K562 (cell line): ENCODE measurements around the gene ZBTB22. TPM values are rescaled to one million over a fixed set of nuclear protein-coding genes. Genes with fewer than 3 reads are reported as not detected.

ENCODE experiments used
- ATAC-seq: fragments of 200-7000 bp; cut with Tn5 transposase; 3 replicates; pipeline ENCODE4 v1.9.1; 2020; ENCODE audit warnings: moderate library complexity
- BruUV-seq: library from RNA; stranded (reverse); fragments of 400-500 nt; replicated peaks from 2 replicates; lab custom pipeline; 2021; lab: Mats Ljungman, UMichigan
- CTCF ChIA-PET: fragments of 300-600 bp; formaldehyde crosslinking; extraction: SDS; loops from one replicate; lab custom pipeline; 2021; ENCODE audit warnings: low intra/inter-chr PET ratio; lab: Yijun Ruan, JAX
- POLR2A ChIA-PET: fragments of 300-600, 350-650 bp; sonication (Branson Sonifier 250); formaldehyde crosslinking; extraction: SDS; loops from one replicate; lab custom pipeline; 2021; ENCODE audit warnings: antibody characterized with exemption, inconsistent platforms; lab: Yijun Ruan, JAX
- DNase-seq, 4 experiments: peaks; one replicate each; pipeline versions ENCODE4 v3.0.0 to v3.0.0-alpha.2; 2011 to 2018; ENCODE audit warnings: low spot score in 3 of 4, mixed read lengths in 3 of 4; ENCODE audit errors: extremely low read depth in 1 of 4
- FAIRE-seq: peaks from 2 replicates; lab custom pipeline; 2011; peaks lifted over from hg19 to GRCh38; lab: Jason Lieb, UNC
- H2AFZ ChIP-seq: 2 replicates; pipeline ENCODE4 v1.6.0; 2011; ENCODE audit warnings: low read depth, low read length, control low read depth, inconsistent platforms
- H3K27ac ChIP-seq: fragments of 200-600 bp; 3 replicates; pipeline ENCODE4 v1.8.0; 2011; ENCODE audit warnings: low read depth, mild to moderate bottlenecking, control low read depth, inconsistent platforms, low read length, moderate library complexity, mixed read lengths; ENCODE audit errors: extremely low read depth
- H3K27me3 ChIP-seq, 2 experiments: fragments of 300-600 bp in 1 of 2; 2 replicates in 1 of 2; 3 replicates in 1 of 2; pipeline versions ENCODE4 v1.6.0 to v1.8.0; 2011; ENCODE audit warnings: inconsistent platforms in 2 of 2, low read length in 2 of 2, mild to moderate bottlenecking in 1 of 2, mixed read lengths in 1 of 2, moderate library complexity in 1 of 2; ENCODE audit not compliant: control insufficient read depth in 2 of 2, insufficient read depth in 2 of 2
- H3K36me3 ChIP-seq: fragments of 300-600 bp; 3 replicates; pipeline ENCODE4 v1.8.0; 2011; ENCODE audit warnings: mild to moderate bottlenecking, low read length, inconsistent platforms; ENCODE audit not compliant: control insufficient read depth, insufficient read depth
- H3K4me1 ChIP-seq, 2 experiments: fragments of 200-600 bp in 1 of 2; replicated peaks in 1 of 2; 2 replicates in 1 of 2; 3 replicates in 1 of 2; pipeline versions ENCODE4 v1.5.1 to v1.8.0; 2011; ENCODE audit warnings: inconsistent platforms in 2 of 2, low read length in 2 of 2, mild to moderate bottlenecking in 1 of 2, mixed read lengths in 1 of 2, moderate library complexity in 1 of 2; ENCODE audit not compliant: control insufficient read depth in 2 of 2, insufficient read depth in 2 of 2
- H3K4me2 ChIP-seq: 2 replicates; pipeline ENCODE4 v1.6.1; 2011; ENCODE audit warnings: low read length, control low read depth, inconsistent platforms, mixed read lengths; ENCODE audit not compliant: insufficient read depth
- H3K4me3 ChIP-seq: fragments of 200-600 bp; sonication (generic), shearing (Covaris generic); 2 replicates; pipeline ENCODE4 v1.5.1; 2016; ENCODE audit warnings: control low read depth, inconsistent platforms
- H3K79me2 ChIP-seq: fragments of 200-600 bp; 3 replicates; pipeline ENCODE4 v1.8.0; 2011; ENCODE audit warnings: low read length, inconsistent platforms; ENCODE audit not compliant: control insufficient read depth, insufficient read depth
- H3K9ac ChIP-seq, 2 experiments: 2 replicates each; pipeline versions ENCODE4 v1.6.0 to v1.6.1; 2011; ENCODE audit warnings: low read depth in 2 of 2, low read length in 2 of 2, control low read depth in 1 of 2, inconsistent platforms in 1 of 2, mild to moderate bottlenecking in 1 of 2, mixed read lengths in 1 of 2; ENCODE audit not compliant: insufficient read depth in 1 of 2
- H3K9me1 ChIP-seq: one replicate; pipeline ENCODE4 v1.6.0; 2011; ENCODE audit warnings: inconsistent platforms, mild to moderate bottlenecking, low read length, moderate library complexity; ENCODE audit not compliant: control insufficient read depth, insufficient read depth
- H3K9me3 ChIP-seq: replicated peaks from 2 replicates; pipeline ENCODE4 v1.5.1; 2011; ENCODE audit warnings: low read depth, low read length, inconsistent platforms; ENCODE audit not compliant: control insufficient read depth, insufficient read depth
- H4K20me1 ChIP-seq: replicated peaks from 2 replicates; pipeline ENCODE4 v1.6.1; 2011; ENCODE audit warnings: low read length, inconsistent platforms, mixed read lengths; ENCODE audit not compliant: control insufficient read depth, insufficient read depth
- ARID3B ChIP-seq: fragments of 250-450 bp; sonication (Bioruptor Pico); IDR thresholded peaks from 2 replicates; pipeline ENCODE4 v1.4.0; 2020; ENCODE audit warnings: borderline replicate concordance
- ELF4 ChIP-seq: fragments of 450-650 bp; formaldehyde crosslinking; IDR thresholded peaks from 2 replicates; pipeline ENCODE4 v1.4.0; 2022; ENCODE audit warnings: missing genetic modification characterization
- FIP1L1 ChIP-seq: fragments of 200-400 bp; formaldehyde crosslinking; IDR thresholded peaks from 2 replicates; pipeline ENCODE4 v1.6.1; 2018; ENCODE audit warnings: mild to moderate bottlenecking, low read depth, low read length; ENCODE audit not compliant: poor library complexity, severe bottlenecking
- HDAC2 ChIP-seq: fragments of 450-650 bp; IDR thresholded peaks from 2 replicates; pipeline ENCODE4 v1.6.1; 2016; ENCODE audit warnings: mild to moderate bottlenecking
- KDM2B ChIP-seq: fragments of 250-450 bp; sonication (Bioruptor Pico); IDR thresholded peaks from 2 replicates; pipeline ENCODE4 v1.8.0; 2021; ENCODE audit warnings: mild to moderate bottlenecking, moderate library complexity
- NR3C1 ChIP-seq: sonication (generic); formaldehyde crosslinking; IDR thresholded peaks from 2 replicates; pipeline ENCODE4 v1.8.1; 2022; ENCODE audit warnings: missing genetic modification reagents
- PTRF ChIP-seq: fragments of 450-650 bp; IDR thresholded peaks from 2 replicates; pipeline ENCODE4 v1.6.1; 2016; ENCODE audit warnings: mild to moderate bottlenecking, missing genetic modification characterization, missing compliant biosample characterization
- RBM17 ChIP-seq: fragments of 200-400 bp; formaldehyde crosslinking; IDR thresholded peaks from 2 replicates; pipeline ENCODE4 v1.6.1; 2017; ENCODE audit warnings: low read depth, mild to moderate bottlenecking, low read length, borderline replicate concordance
- RREB1 ChIP-seq: fragments of 250-450 bp; sonication (Bioruptor Pico); IDR thresholded peaks from 2 replicates; pipeline ENCODE4 v1.4.0; 2020
- ZC3H11A ChIP-seq: IDR thresholded peaks from 2 replicates; pipeline ENCODE4 v1.6.1; 2012; ENCODE audit warnings: low read depth, low read length, improper control_type of control experiment
- ZNF589 ChIP-seq: fragments of 200-800 bp; sonication (Bioruptor generic); IDR thresholded peaks from 2 replicates; pipeline ENCODE4 v1.6.1; 2016; ENCODE audit warnings: low read depth, missing genetic modification characterization, missing compliant biosample characterization
- WGBS: fragments of 100-300 bp; shearing (Covaris generic); methylation state at CpG from one replicate; pipeline ENCODE4 v1.1.6; 2016; ENCODE audit warnings: low coverage, mixed read lengths; ENCODE audit not compliant: insufficient coverage; ENCODE audit errors: missing lambda C conversion rate; 5-methylcytosine and 5-hydroxymethylcytosine counted together
- in situ Hi-C: fragments of 300-500 bp; cut with MboI; formaldehyde crosslinking; loops from 4 replicates; pipeline ENCODE4 v1.15.0; 2018; ENCODE audit warnings: inconsistent platforms, mixed read lengths
- intact Hi-C: fragments of 100-400 bp; cut with micrococcal nuclease; formaldehyde crosslinking; loops from 2 replicates; pipeline ENCODE4 v1.14.2; 2022
- polyA plus RNA-seq, 8 experiments: library from polyadenylated mRNA; depleted of rRNA in 4 of 8; stranded (reverse) in 5 of 8; unstranded in 3 of 8; fragments of >200 nt; fragmentation: Nextera tagmentation in 2 of 8; fragmentation: Illumina TruSeq in 1 of 8; extraction: Ambion mirVana in 2 of 8; extraction: Trizol in 1 of 8; gene quantifications; 2 replicates each; pipeline versions ENCODE4 v1.2.1 to v1.2.3, GENCODE V29; 2011 to 2014; ENCODE audit warnings: inconsistent platforms in 1 of 8, missing spikeins in 1 of 8
- total RNA-seq, 7 experiments: library from RNA; depleted of rRNA in 6 of 7; stranded (reverse); fragments of >200 nt in 6 of 7; fragmentation: Illumina TruSeq in 2 of 7; extraction: Trizol in 2 of 7; gene quantifications; 2 replicates each; pipeline versions ENCODE4 v1.2.1 to v1.2.3, GENCODE V29; 2011 to 2021; ENCODE audit warnings: low replicate concordance in 1 of 7
- TF ChIP-seq, protein P1 (sequence below): fragments of 450-650 bp; IDR thresholded peaks from 2 replicates; pipeline ENCODE4 v1.6.1; 2016

Gene ZBTB22
- total and polyA plus RNA-seq, 9 of the 15 experiments (the other 6 are each of a cell fraction or from before 2014, with no cell fraction given) = 0.21 to 11.9 (median 7.1) TPM

DNA sequence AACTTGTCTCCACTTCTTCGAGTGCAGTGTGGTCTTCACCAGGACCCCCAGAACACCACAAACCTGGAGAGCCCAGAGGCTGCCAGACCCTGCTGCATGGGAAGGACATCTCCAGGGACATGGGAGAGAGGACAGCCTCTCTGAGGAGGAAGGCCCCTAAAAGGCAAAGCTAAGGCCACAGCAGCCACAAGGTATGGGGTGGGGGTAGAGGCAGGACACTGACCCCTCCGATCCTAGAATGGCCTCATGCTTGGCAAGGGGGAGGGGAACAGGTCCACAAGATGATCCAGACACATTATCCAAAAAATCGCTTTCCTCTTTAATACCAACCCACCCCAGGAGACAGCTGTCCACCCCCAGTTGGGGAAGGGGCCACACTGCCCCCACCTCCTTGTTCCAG, 38.7 kb downstream of the ZBTB22 start:
- ATAC-seq = no peak
- Histone ChIP-seq H3K4me2 (no peak overlapping the region), H3K27me3 (no peaks in the 10 kb centered on the region), H3K79me2 (peaks cover 27% of the 10 kb centered on the region), H3K4me1 (peaks cover 34 to 39% of the 10 kb centered on the region in 2 experiments), H3K9me3 (no peaks in the 10 kb centered on the region), H4K20me1 (peaks cover 30% of the 10 kb centered on the region), H2AFZ (no peak overlapping the region), H3K27ac (no peak overlapping the region; the same call in 2 of the 3 replicates), H3K9me1 (no peaks in the 10 kb centered on the region), H3K4me3 (no peak overlapping the region), H3K36me3 (peaks cover 90% of the 10 kb centered on the region), H3K9ac (no peak overlapping the region)
- in situ Hi-C loops = loop anchor here (10.0 kb wide), 1 partner anchor 126 kb away; no protein-coding TSS in a partner anchor
- no TSS peak for BruUV-seq
- no peak for FAIRE-seq
- TF ChIP-seq KDM2B (CRISPR knock-in tag) (no peak), RBM17 (no peak), NR3C1 (CRISPR knock-in tag) (no peak), ELF4 (CRISPR knock-in tag) (no peak), FIP1L1 (no peak), ZNF589 (CRISPR knock-in tag) (no peak), HDAC2 (no peak), PTRF (tag) (no peak), RREB1 (CRISPR knock-in tag) (no peak), ARID3B (CRISPR knock-in tag) (no peak), ZC3H11A (no peak)
- TF ChIP-seq, protein P1, sequence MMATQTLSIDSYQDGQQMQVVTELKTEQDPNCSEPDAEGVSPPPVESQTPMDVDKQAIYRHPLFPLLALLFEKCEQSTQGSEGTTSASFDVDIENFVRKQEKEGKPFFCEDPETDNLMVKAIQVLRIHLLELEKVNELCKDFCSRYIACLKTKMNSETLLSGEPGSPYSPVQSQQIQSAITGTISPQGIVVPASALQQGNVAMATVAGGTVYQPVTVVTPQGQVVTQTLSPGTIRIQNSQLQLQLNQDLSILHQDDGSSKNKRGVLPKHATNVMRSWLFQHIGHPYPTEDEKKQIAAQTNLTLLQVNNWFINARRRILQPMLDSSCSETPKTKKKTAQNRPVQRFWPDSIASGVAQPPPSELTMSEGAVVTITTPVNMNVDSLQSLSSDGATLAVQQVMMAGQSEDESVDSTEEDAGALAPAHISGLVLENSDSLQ = no peak
- intact Hi-C loops = loop anchor here (10.0 kb wide), 1 partner anchor 296 kb away; no protein-coding TSS in a partner anchor
- ChIA-PET POLR2A (interaction anchor here (1.0 to 8.1 kb wide), 4 partner anchors 11 to 38 kb away, joined by 3 to 90 read pairs (median 14); partner anchors contain the start of genes PFDN6, RGL2 and WDR46), CTCF (interaction anchor here (1.9 to 6.6 kb wide), 4 partner anchors 20 to 147 kb away, joined by 5 to 64 read pairs (median 18); partner anchors contain the start of gene RGL2)
- 80% methylated on average over 3 of the region's 3 CpGs for WGBS
- no peak for DNase-seq
